HG02970 (cell line): ENCODE measurements around the gene UVRAG.

Source experiments
- ATAC-seq: cut with Tn5 transposase; IDR thresholded peaks from one replicate; pipeline ENCODE4 v1.9.1; 2021; ENCODE audit warnings: mild to moderate bottlenecking, moderate library complexity, moderate number of reproducible peaks; ENCODE audit not compliant: unreplicated experiment, low FRiP score

The UVRAG gene

DNA sequence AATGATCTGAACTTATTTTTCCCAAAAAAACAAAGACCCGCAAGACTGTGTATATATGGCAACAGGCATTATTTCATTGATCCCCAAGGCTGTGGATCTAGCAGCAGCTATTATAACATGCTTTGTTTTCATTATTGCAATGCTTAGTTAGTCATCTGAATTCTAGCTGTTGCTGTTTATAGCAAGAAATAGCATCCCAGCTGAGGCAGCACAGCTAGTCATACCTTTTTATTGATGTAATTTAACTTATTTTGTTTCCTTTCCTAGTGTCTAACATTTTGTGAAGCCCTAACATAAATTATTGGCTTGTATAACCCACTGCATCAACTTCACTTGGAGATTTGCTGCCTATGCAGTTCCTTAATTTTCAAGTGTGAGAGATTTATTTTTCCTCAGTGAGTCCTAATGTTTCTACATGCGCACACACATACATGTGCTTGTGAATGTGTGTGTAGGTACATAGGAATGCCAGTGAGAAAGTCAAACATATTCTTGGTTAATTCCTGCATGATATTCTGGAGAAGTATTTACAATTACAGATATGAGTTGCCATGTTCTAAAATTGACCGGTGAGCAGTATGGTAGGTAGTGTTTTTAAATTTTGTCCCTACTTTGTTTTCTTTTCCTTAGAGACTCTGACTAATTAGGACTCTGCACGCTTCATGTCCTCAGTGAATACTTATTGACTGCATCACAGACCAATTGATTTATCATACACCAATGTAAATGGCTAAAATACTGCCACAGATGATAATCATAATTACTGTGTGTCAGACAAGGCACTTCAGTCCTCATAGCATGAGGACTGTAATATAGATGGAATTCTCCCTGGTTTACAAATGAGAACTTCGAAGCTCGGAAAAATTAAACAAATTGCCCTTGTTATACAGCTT is 272.0 kb downstream of the UVRAG start:
- ATAC-seq: no peak

GRCh38 chr11:76087749-76088148 is 272.7 kb downstream of the UVRAG start:
- ATAC-seq: no peak

DNA sequence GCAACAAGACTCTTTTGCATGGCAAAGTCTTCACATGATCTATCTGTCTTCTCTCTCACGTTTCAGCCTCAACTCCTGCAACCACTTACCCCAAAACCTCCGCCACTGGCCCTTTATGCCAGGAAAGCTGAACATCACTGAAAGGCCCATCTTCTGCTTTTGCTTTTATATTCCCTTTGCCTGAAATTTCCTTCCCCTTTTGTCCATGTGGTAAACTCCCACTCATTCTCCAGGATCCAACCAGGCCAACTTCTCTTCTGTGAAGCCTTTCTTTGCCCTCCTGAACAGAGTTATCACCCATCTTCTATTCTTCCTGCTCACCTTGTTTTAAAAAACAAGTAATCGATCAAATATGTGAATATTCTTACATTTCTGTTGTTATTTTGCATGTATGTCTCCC is 273.5 kb downstream of the UVRAG start:
- ATAC-seq: no peak

GRCh38 chr11:76090174-76090573 is 275.2 kb downstream of the UVRAG start:
- no peak for ATAC-seq

DNA sequence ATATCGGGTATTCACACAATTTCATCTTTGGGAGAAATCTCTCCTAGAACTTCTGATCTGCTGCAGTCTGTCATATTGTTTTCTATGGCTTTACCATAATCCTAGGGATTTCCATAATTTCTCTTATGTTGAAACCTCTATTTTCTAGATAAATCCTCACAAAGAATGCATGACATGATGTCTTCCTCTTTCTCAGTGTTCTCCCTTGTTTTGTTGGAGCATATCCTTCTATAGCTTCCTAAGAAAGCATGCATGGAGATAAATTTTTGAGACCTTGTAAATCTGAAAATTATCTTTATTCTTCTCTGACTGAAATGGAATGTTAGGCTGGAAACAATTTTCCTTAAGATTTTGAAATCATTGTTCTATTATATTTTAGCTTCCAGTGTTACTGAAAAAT is 275.8 kb downstream of the UVRAG start:
- no peak for ATAC-seq

DNA sequence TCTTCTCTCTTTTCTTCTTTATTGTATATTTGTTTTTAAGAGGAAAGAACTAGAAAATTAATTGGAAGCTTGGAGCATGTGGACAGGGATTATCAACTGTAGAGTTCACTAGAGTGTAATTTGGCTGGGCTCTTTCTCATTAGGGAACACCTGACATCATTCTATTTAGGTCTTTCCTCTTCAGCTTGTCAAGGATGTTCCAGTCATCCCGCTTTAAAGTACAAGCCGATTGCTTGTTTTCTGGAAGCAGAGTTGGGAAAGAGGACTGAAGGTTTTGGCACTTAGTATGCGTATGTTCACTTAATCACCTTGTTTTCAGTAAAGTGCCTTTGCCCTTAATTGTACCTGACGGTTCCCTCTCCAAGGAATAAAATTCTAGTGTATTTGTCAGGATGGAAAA is 279.7 kb downstream of the UVRAG start:
- no peak for ATAC-seq

DNA sequence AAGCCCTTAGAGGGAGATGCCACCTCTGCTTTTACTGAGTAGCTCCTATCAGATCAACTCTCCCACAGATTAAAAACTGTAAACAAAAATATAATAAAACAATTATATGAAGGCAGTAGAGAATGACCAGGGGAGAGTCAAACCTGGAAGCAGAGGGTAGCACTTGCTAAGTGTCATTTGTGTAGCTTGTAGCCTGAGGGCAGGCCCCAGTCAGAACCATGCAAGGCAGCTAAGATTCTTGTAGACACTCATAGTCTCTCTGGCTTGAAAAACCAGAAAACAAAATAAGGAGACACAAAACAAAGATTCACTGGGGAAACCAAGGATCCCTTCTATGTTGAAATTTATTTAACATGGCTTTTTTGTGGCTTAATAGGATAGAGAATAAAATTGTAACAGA is 280.9 kb downstream of the UVRAG start:
- ATAC-seq: no peak

- no peak for ATAC-seq
Observed at GRCh38 chr11:76096552-76096951, 281.5 kb downstream of the UVRAG start.

- no peak for ATAC-seq
Observed at GRCh38 chr11:76102802-76103201, 287.8 kb downstream of the UVRAG start.

DNA sequence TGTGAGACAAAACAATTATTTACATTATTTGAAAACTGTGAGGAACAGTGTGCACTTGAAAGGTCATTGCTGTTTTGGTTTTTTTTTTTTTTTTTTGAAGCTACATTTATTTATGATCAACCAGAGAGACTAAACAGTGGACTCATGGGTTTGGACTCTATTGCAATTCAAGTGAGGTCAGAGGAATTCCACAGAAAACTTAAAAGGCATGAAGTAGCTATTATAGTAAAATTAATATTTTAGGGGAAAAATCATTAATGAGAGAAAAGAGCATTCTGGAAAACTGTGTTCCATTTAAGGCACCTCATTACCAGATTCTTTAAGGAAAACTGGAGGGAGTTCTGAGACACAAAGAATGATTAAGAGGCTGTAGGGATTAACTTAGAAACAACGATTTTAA is 288.4 kb downstream of the UVRAG start:
- no peak for ATAC-seq

DNA sequence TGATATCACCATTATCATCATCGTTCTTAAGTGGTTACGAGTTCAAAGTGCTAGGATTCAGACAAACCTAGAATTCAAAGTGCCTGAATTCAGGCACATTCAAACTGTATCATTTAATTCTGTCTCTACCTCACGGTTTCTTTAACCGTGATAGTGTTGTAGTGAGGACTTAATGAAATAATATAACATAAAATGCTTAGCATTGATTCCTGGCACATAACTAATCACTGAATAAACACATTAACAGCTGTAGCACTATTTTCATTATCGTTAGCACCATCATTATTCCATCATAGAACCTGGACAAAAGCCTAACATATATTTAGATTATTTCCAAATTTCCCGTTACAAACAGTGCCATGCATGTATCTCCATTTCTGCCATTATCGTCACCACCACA is 289.3 kb downstream of the UVRAG start:
- ATAC-seq: no peak

GRCh38 chr11:76105637-76106036 is 290.6 kb downstream of the UVRAG start:
- ATAC-seq: no peak

GRCh38 chr11:76107971-76108370 is 293.0 kb downstream of the UVRAG start:
- no peak for ATAC-seq

GRCh38 chr11:76114238-76114637 is 299.2 kb downstream of the UVRAG start:
- ATAC-seq: no peak

DNA sequence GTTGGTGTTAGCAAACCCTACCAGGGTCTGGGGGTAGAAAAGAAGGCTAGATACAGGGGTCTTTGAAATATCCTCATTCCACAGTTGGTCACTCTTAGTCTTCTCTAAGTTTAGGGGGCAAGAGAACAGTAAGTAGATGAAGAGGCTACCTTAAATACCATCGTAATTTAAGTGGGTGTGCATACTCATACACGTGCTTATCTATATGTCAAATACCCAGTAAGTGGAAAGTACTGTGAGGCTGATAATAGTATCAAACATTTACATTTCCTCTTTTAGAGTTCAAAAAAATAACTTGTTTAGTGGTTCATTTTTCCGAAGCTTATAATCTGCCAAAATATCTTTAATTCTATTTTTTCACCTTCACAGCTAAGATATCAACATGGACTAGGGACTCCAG is 300.5 kb downstream of the UVRAG start:
- ATAC-seq: no peak

DNA sequence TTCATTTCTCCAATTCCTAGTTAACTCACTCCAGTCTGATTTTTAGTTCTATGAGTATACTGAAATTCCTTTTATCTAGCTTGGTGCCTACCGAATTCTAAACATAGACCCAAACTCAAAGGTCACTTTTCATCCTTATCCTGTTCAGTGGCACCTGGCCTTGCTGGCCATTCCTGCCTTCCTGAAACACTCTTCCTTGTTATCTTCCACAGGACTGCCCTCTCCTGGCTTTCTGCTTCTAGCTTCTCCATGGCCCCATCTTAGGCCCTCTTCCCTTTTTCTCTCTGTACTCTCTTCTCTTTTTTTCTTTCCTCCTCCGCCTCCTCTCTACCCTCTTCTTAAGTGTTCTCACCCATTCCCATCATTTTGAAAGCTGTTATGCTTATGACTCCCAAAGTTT is 304.0 kb downstream of the UVRAG start:
- no peak for ATAC-seq

DNA sequence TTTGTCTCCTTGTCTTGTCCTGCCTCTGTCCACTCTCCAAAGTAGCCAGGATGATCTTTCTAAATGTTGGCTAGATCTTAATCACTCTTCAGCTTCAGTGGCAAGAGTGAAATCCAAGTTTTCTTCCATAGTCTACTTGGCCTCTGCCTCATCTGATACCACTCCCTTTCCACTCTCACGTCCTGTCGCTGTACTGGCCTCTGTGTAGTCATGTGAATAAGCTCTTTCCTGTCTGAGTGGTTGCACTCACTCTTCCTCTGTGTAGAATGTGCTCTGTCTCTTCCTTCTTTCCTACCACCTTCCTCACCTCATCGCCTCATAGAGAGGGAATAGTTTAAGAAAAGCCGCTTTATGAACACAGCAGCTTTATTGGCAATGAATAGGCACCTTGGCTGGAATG is 304.8 kb downstream of the UVRAG start:
- no peak for ATAC-seq

DNA sequence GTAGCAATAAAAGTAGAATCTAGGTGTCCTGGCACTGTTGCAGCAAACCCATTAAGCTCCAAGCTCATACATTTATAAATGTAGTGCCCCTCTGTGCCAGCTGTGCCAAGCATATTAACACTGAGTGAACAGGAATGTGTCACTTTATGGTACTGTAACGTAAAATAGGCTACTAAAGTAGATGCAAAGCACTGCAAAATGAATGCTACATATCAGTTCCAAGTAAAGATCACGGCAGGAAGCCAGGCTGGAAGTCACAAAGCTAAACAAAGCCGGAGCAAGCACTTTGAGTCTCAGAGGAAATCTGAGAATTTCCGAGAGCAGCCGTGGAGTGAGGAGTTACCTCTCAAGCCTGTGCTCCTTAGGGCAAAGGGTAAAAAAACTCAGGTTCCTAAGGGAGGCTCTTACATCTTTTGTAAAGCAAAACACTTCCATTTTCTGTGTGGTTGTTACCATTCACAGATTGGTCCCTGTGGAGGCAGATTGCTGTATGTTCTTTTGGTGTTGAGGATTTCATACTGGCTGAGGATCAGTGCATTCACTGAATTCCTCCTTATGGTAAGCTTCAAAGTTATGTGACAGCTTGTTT is 305.6 kb downstream of the UVRAG start:
- ATAC-seq: no peak

DNA sequence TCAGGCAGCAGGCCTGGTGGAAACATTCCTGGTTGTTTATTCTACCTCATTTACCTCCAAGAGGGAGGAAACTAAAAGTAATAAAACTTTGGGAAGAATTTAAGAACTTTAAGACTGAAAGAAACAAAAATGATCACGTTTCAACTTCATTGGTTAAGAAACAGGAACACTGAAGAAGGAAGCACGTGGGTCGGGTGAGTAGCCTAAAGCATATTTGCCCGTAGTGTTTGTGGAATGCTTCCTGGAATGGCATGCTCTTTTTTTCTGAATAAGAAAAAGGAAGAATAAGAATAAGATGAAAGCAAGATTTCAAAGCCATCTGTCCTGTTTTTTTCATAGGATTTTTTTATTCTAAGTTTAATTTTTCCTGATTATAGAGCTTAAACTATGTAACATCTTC is 308.2 kb downstream of the UVRAG start:
- ATAC-seq: no peak

DNA sequence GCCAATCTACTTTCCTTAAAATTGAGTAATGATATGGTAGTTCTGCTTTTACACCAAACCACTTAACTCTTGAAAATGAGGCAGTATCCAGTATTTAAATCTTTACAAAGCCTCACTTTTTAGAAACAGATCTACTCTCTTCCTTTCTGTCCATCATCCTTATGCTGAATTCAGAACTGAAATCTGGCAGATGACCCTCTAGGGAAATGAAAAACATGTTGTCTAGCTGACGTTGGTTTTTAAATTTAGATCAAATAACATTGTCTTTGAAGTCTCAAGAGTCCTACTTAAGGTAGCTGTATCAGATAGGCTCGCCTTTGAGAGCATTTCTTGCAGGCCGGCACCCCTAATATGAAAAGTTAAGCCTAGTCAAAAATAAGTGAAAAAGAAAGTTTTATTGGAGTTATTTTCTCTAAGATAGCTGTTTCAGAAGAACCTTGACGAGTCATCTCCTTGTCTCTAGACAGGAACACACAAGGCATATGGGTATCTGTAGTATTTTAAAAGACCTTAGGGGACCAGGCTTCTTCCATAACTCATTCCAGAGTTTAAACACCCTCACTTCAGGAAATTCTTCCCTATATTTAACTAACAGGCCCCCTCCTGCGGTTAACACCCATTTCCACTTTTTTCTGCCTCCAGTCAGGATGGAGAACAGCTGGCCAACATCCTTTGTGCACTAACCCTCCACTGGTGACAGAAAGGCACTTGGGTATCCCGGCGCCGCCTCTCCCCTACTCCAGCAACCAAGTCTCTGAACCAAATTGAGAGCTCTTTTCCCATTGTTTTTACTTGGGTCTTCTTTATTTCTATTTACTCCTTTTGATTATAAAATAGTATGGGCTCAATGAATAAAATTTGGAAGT is 310.1 kb downstream of the UVRAG start:
- ATAC-seq: no peak

GRCh38 chr11:76129729-76130128 is 314.7 kb downstream of the UVRAG start:
- ATAC-seq: no peak
